Measurements from ENCODE around the gene NOP9.

GRCh38 chr14:24258548-24259265, 40.9 kb upstream of the NOP9 start:
- no peak for TF ChIP-seq CTCF (IDR thresholded peaks at IDR 0.05)
- TF ChIP-seq EZH2 (IDR thresholded peaks at IDR 0.05): no peak
- no peak for TF ChIP-seq EZH2phosphoT487 (IDR thresholded peaks at IDR 0.05)
